Measurements from ENCODE around the gene LAMA3.

Gene LAMA3

DNA sequence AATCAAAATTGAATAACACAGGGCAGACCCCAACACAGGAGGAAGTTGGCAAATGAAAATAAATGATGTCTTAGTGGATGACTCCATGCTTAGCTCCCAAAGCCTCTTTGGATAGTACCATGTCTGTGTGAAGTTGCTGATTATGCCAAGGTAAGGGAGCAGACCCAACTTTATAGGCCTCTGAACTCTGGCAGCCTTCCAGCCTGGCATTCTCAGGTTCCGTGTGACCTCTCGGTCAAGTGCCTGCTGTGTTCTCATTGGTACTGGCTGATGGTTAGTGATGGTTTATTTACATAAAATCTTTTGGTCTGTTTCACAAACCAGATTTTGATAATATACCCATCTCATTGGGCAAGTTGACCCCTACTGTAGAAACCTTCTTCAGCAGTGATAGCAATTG is 213.1 kb downstream of the LAMA3 start:
- Histone ChIP-seq H3K4me1 (no peaks in the 10 kb centered on the region), H3K4me3 (no peak overlapping the region), H3K36me3 (peaks cover 0 to 31% (median 9%) of the 10 kb centered on the region in 3 donors), H3K27me3 (no peaks in the 10 kb centered on the region), H3K9me3 (no peaks in the 10 kb centered on the region), H3K27ac (no peak overlapping the region)
- intact Hi-C loops (cut with DNase I; ENCODE audit: low total_unique reads) = loop anchor here (10.0 kb wide), 1 partner anchor 88 kb away; no protein-coding TSS in a partner anchor
- no peak for TF ChIP-seq CTCF (IDR thresholded peaks at IDR 0.05)
- DNase-seq = no peak

GRCh38 chr18:23903971-23904370 is 214.7 kb downstream of the LAMA3 start:
- Histone ChIP-seq H3K27ac (no peak overlapping the region), H3K27me3 (no peaks in the 10 kb centered on the region), H3K4me3 (no peak overlapping the region), H3K36me3 (peaks cover 0 to 34% (median 15%) of the 10 kb centered on the region in 3 donors), H3K4me1 (no peaks in the 10 kb centered on the region), H3K9me3 (no peaks in the 10 kb centered on the region)
- peak; percentile 77 to 81 for DNase-seq
- no peak for TF ChIP-seq CTCF (IDR thresholded peaks at IDR 0.05)
- intact Hi-C loops (cut with DNase I; ENCODE audit: low total_unique reads) = loop anchor here (10.0 kb wide), 1 partner anchor 89 kb away; no protein-coding TSS in a partner anchor

DNA sequence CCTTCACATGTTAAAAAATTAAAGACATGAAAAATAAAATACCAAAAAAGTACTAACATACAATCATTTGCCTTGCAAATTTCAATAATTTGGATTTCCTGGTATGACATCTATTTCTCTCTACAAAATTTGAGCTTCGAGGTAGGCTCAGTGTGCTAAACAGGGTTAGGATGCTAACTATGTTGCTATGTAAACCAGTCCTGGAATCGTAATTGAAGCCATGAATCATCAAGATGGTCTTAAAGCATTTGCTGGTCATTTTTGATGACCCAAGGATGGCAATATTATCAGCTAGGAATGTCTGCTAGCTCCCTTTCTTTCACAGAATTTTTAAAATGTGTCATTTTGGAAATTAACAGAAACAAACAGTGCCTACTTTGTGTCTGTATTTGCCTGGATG is 217.4 kb downstream of the LAMA3 start:
- H3K27ac ChIP-seq = no peak overlapping the region
- TF ChIP-seq CTCF (IDR thresholded peaks at IDR 0.05) = no peak
- no peaks in the 10 kb centered on the region for H3K27me3 ChIP-seq
- no peak overlapping the region for H3K4me3 ChIP-seq
- peaks cover 0 to 26% (median 15%) of the 10 kb centered on the region in 3 donors for H3K36me3 ChIP-seq
- intact Hi-C loops (cut with DNase I; ENCODE audit: low total_unique reads) = loop anchor here (10.0 kb wide), 1 partner anchor 92 kb away; no protein-coding TSS in a partner anchor
- H3K4me1 ChIP-seq = no peaks in the 10 kb centered on the region
- DNase-seq = no peak
- H3K9me3 ChIP-seq = no peaks in the 10 kb centered on the region

- Histone ChIP-seq H3K9me3 (no peaks in the 10 kb centered on the region), H3K4me3 (no peak overlapping the region), H3K27me3 (no peaks in the 10 kb centered on the region), H3K27ac (no peak overlapping the region), H3K4me1 (no peaks in the 10 kb centered on the region), H3K36me3 (peaks cover 0 to 38% (median 21%) of the 10 kb centered on the region in 3 donors)
- TF ChIP-seq CTCF (IDR thresholded peaks at IDR 0.05) = no peak
- DNase-seq = no peak
- intact Hi-C loops (cut with DNase I; ENCODE audit: low total_unique reads) = loop anchor here (10.0 kb wide), 1 partner anchor 94 kb away; no protein-coding TSS in a partner anchor
These were observed 219.6 kb downstream of the LAMA3 start for GRCh38 chr18:23908827-23909226.

DNA sequence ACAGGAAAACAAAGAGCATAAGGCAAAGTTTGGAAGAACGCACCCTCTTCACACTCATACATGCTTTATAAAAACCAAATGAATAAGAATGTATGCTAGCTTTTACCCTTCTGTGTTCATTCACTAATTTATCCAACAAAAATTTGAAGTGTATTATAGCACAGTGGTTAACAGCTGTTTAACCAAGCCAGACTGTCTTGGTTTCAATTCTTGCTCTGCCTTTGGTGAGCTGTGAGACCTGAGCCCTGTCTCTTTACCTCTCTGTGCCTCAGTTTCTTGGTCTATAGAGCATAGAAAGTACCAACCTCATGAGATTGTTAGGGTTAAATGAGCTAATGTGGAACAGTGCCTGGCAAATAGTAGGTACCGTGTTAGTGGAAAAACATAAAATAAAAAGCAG is 220.8 kb downstream of the LAMA3 start:
- intact Hi-C loops (cut with DNase I; ENCODE audit: low total_unique reads) = no loop called here
- H3K27me3 ChIP-seq = no peaks in the 10 kb centered on the region
- no peak overlapping the region for H3K4me3 ChIP-seq
- no peak for DNase-seq
- TF ChIP-seq CTCF (IDR thresholded peaks at IDR 0.05) = no peak
- H3K4me1 ChIP-seq = no peaks in the 10 kb centered on the region
- H3K36me3 ChIP-seq = peaks cover 0 to 41% (median 21%) of the 10 kb centered on the region in 3 donors
- no peaks in the 10 kb centered on the region for H3K9me3 ChIP-seq
- no peak overlapping the region for H3K27ac ChIP-seq

DNA sequence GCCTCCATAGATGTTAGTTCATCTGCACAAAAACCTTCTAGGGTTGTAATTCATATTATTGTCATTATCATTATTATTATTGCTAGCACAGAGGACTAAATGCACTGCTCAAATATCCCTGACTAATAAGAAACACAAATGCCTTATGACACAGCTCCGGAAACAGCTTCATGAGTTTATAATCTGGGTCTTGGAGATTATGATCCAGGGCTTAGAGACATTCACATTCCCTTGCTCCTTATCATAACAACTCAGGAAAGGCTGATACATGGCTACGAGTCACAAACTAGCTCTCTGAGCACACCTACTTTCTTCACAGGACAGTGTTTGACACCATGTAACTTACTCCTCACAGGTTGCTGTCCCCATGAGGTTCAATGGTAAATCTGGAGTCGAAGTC is 223.1 kb downstream of the LAMA3 start:
- no peak for DNase-seq
- H3K9me3 ChIP-seq = no peaks in the 10 kb centered on the region
- intact Hi-C loops (cut with DNase I; ENCODE audit: low total_unique reads) = no loop called here
- H3K27ac ChIP-seq = no peak overlapping the region
- peaks cover 0 to 31% (median 12%) of the 10 kb centered on the region in 3 donors for H3K36me3 ChIP-seq
- no peak for TF ChIP-seq CTCF (IDR thresholded peaks at IDR 0.05)
- no peak overlapping the region for H3K4me3 ChIP-seq
- no peaks in the 10 kb centered on the region for H3K27me3 ChIP-seq
- H3K4me1 ChIP-seq = no peaks in the 10 kb centered on the region
